H1 (cell line): ENCODE measurements around the gene CYP27B1. TPM values are rescaled to one million over a fixed set of nuclear protein-coding genes. Genes with fewer than 3 reads are reported as not detected.
A peak's percentile ranks its signal among the peaks of the same experiment; 100 is the strongest.

Source experiments
- CTCF ChIA-PET: fragments of 300-600 bp; sonication (Branson Sonifier 250); formaldehyde crosslinking; loops from one replicate; lab custom pipeline; 2021; ENCODE audit not compliant: partially characterized antibody; lab: Charles Lee
- POLR2A ChIA-PET: fragments of 300-600 bp; sonication (Branson Sonifier 250); formaldehyde crosslinking; loops from one replicate; lab custom pipeline; 2021; ENCODE audit warnings: inconsistent platforms; ENCODE audit not compliant: partially characterized antibody; lab: Charles Lee
- DNase-seq, 2 experiments: peaks; one replicate each; pipeline versions ENCODE4 v3.0.0 to v3.0.0-alpha.2; 2010 to 2022; ENCODE audit warnings: low spot score in 2 of 2, low read depth in 1 of 2, mixed read lengths in 1 of 2
- FAIRE-seq: peaks from 2 replicates; lab custom pipeline; 2011; peaks lifted over from hg19 to GRCh38; lab: Jason Lieb, UNC
- H2AFZ ChIP-seq: 2 replicates; pipeline ENCODE4 v1.8.1; 2012; ENCODE audit warnings: low read length, inconsistent platforms
- H2AK5ac ChIP-seq: 2 replicates; pipeline ENCODE4 v1.6.1; 2013; ENCODE audit warnings: low read depth, low read length
- H2BK120ac ChIP-seq: replicated peaks from 2 replicates; pipeline ENCODE3; 2013; ENCODE audit warnings: low read depth, low read length, inconsistent platforms
- H2BK12ac ChIP-seq: 2 replicates; pipeline ENCODE4 v1.6.1; 2013; ENCODE audit warnings: low read depth, low read length
- H2BK15ac ChIP-seq: 2 replicates; pipeline ENCODE4 v1.6.1; 2013; ENCODE audit warnings: low read length
- H2BK20ac ChIP-seq: 2 replicates; pipeline ENCODE4 v1.6.1; 2013; ENCODE audit warnings: low read length
- H2BK5ac ChIP-seq: 2 replicates; pipeline ENCODE4 v1.6.1; 2013; ENCODE audit warnings: low read depth, low read length
- H3K14ac ChIP-seq: 2 replicates; pipeline ENCODE4 v1.6.1; 2013; ENCODE audit warnings: inconsistent platforms; ENCODE audit not compliant: insufficient read length
- H3K18ac ChIP-seq: 2 replicates; pipeline ENCODE4 v1.6.1; 2013; ENCODE audit warnings: low read length; ENCODE audit errors: extremely low read depth
- H3K23ac ChIP-seq: 2 replicates; pipeline ENCODE4 v1.6.1; 2013; ENCODE audit warnings: inconsistent platforms; ENCODE audit not compliant: insufficient read length
- H3K23me2 ChIP-seq: 2 replicates; pipeline ENCODE4 v1.6.1; 2013; ENCODE audit warnings: low read depth, low read length
- H3K27ac ChIP-seq: 2 replicates; pipeline ENCODE4 v1.6.1; 2011; ENCODE audit warnings: low read depth, low read length, inconsistent platforms
- H3K27me3 ChIP-seq, 4 experiments: replicated peaks in 1 of 4; 1 replicate in 1 of 4; 2 replicates in 3 of 4; pipeline versions ENCODE4 v1.6.1 to v1.8.1; 2011 to 2013; ENCODE audit warnings: low read length in 3 of 4, mild to moderate bottlenecking in 3 of 4, inconsistent platforms in 2 of 4, mixed read lengths in 2 of 4, moderate library complexity in 1 of 4; ENCODE audit not compliant: control insufficient read depth in 3 of 4, insufficient read depth in 3 of 4; ENCODE audit errors: extremely low read depth in 1 of 4
- H3K36me3 ChIP-seq, 4 experiments: 2 replicates each; pipeline versions ENCODE4 v1.6.1 to v1.8.1; 2011 to 2013; ENCODE audit warnings: mild to moderate bottlenecking in 4 of 4, low read length in 3 of 4, moderate library complexity in 2 of 4, control low read depth in 1 of 4, inconsistent platforms in 1 of 4; ENCODE audit not compliant: insufficient read depth in 4 of 4, control insufficient read depth in 2 of 4
- H3K4ac ChIP-seq: replicated peaks from 2 replicates; pipeline ENCODE3; 2013; ENCODE audit warnings: low read length, low read depth, mixed read lengths, inconsistent platforms; ENCODE audit not compliant: insufficient read length
- H3K4me1 ChIP-seq, 4 experiments: replicated peaks in 1 of 4; 1 replicate in 1 of 4; 2 replicates in 3 of 4; pipeline versions ENCODE4 v1.6.1 to v1.8.1; 2011 to 2013; ENCODE audit warnings: low read length in 3 of 4, inconsistent platforms in 2 of 4, mixed read lengths in 1 of 4; ENCODE audit not compliant: insufficient read depth in 4 of 4, control insufficient read depth in 3 of 4
- H3K4me2 ChIP-seq, 2 experiments: 2 replicates each; pipeline versions ENCODE4 v1.6.1 to v1.8.1; 2011 to 2013; ENCODE audit warnings: low read depth in 2 of 2, low read length in 2 of 2, control low read depth in 1 of 2, inconsistent platforms in 1 of 2, mild to moderate bottlenecking in 1 of 2; ENCODE audit not compliant: insufficient read depth in 1 of 2
- H3K4me3 ChIP-seq, 4 experiments: fragments of 200-600, 300-600 bp in 1 of 4; sonication (generic), shearing (Covaris generic), sonication (Bioruptor Twin) in 1 of 4; 2 replicates each; pipeline versions ENCODE4 v1.5.1 to v1.8.1; 2011 to 2016; ENCODE audit warnings: low read length in 4 of 4, low read depth in 3 of 4, control low read depth in 2 of 4, inconsistent platforms in 2 of 4, mild to moderate bottlenecking in 2 of 4, mixed read lengths in 1 of 4, moderate library complexity in 1 of 4; ENCODE audit not compliant: insufficient read depth in 2 of 4; ENCODE audit errors: extremely low read depth in 1 of 4
- H3K56ac ChIP-seq: replicated peaks from 2 replicates; pipeline ENCODE3; 2013; ENCODE audit warnings: low read depth, mild to moderate bottlenecking, mixed read lengths, low read length, inconsistent platforms; ENCODE audit not compliant: insufficient read length
- H3K79me1 ChIP-seq: 2 replicates; pipeline ENCODE4 v1.6.1; 2013; ENCODE audit warnings: low read depth, low read length, control low read depth
- H3K79me2 ChIP-seq, 2 experiments: 2 replicates each; pipeline versions ENCODE4 v1.6.1 to v1.8.1; 2012 to 2013; ENCODE audit warnings: low read length in 2 of 2, mild to moderate bottlenecking in 2 of 2, inconsistent platforms in 1 of 2; ENCODE audit not compliant: insufficient read depth in 2 of 2, control insufficient read depth in 1 of 2
- H3K9ac ChIP-seq, 4 experiments: replicated peaks in 1 of 4; 1 replicate in 1 of 4; 2 replicates in 3 of 4; pipeline versions ENCODE4 v1.6.1 to v1.8.1; 2011 to 2013; ENCODE audit warnings: low read depth in 3 of 4, low read length in 3 of 4, control low read depth in 2 of 4, mild to moderate bottlenecking in 2 of 4, moderate library complexity in 2 of 4, inconsistent platforms in 1 of 4; ENCODE audit errors: extremely low read depth in 1 of 4
- H3K9me3 ChIP-seq, 2 experiments: 2 replicates each; pipeline versions ENCODE4 v1.6.1 to v1.8.1; 2012 to 2013; ENCODE audit warnings: mild to moderate bottlenecking in 2 of 2, moderate library complexity in 2 of 2, control low read depth in 1 of 2, inconsistent platforms in 1 of 2, low read depth in 1 of 2, low read length in 1 of 2, mixed read lengths in 1 of 2; ENCODE audit not compliant: insufficient read depth in 2 of 2
- H4K20me1 ChIP-seq, 2 experiments: replicated peaks in 1 of 2; 2 replicates each; pipeline versions ENCODE3 to v1.8.1; 2011 to 2013; ENCODE audit warnings: inconsistent platforms in 2 of 2, low read length in 2 of 2, mild to moderate bottlenecking in 1 of 2; ENCODE audit not compliant: insufficient read depth in 2 of 2, control insufficient read depth in 1 of 2
- H4K5ac ChIP-seq: 2 replicates; pipeline ENCODE4 v1.6.1; 2013; ENCODE audit warnings: low read length, low read depth, mixed read lengths, inconsistent platforms; ENCODE audit not compliant: insufficient read length
- H4K8ac ChIP-seq: 2 replicates; pipeline ENCODE4 v1.8.0; 2013; ENCODE audit warnings: mild to moderate bottlenecking, moderate library complexity, low read length, inconsistent platforms; ENCODE audit not compliant: insufficient read depth; ENCODE audit errors: extremely low read depth
- H4K91ac ChIP-seq: replicated peaks from 2 replicates; pipeline ENCODE3; 2013; ENCODE audit warnings: low read length, mixed read lengths, inconsistent platforms; ENCODE audit not compliant: insufficient read length
- ATF2 ChIP-seq: IDR thresholded peaks from 2 replicates; pipeline ENCODE4 v1.6.1; 2012; ENCODE audit warnings: low read length, inconsistent platforms
- BACH1 ChIP-seq: IDR thresholded peaks from 2 replicates; pipeline ENCODE4 v1.6.1; 2012; ENCODE audit warnings: low read length, improper control_type of control experiment
- CHD1 ChIP-seq: IDR thresholded peaks from 2 replicates; pipeline ENCODE4 v1.6.1; 2012; ENCODE audit warnings: low read depth, low read length, improper control_type of control experiment
- KDM4A ChIP-seq: IDR thresholded peaks from one replicate; pipeline ENCODE4 v1.7.1; 2012; ENCODE audit warnings: low read depth, mild to moderate bottlenecking, moderate library complexity, low read length, inconsistent platforms; ENCODE audit not compliant: severe bottlenecking
- SIN3A ChIP-seq, 2 experiments: IDR thresholded peaks in 1 of 2; conservative IDR thresholded peaks in 1 of 2; 2 replicates each; pipeline ENCODE4 v1.6.1; 2011 to 2012; ENCODE audit warnings: low read length in 2 of 2, improper control_type of control experiment in 1 of 2, low read depth in 1 of 2, mild to moderate bottlenecking in 1 of 2
- SP4 ChIP-seq: IDR thresholded peaks from 2 replicates; pipeline ENCODE4 v1.6.1; 2012; ENCODE audit warnings: low read length, inconsistent platforms
- YY1 ChIP-seq: IDR thresholded peaks from 2 replicates; pipeline ENCODE4 v1.6.1; 2011; ENCODE audit warnings: low read depth, mild to moderate bottlenecking, low read length
- WGBS, 2 experiments: shearing (Covaris generic) in 1 of 2; methylation state at CpG; one replicate each; pipeline versions ENCODE4 v1.1.6 to v1.1.7; 2013 to 2015; ENCODE audit warnings: low lambda C conversion rate in 2 of 2, mixed read lengths in 2 of 2, inconsistent platforms in 1 of 2, low coverage in 1 of 2, missing lambda C conversion rate in 1 of 2; ENCODE audit not compliant: insufficient replicate concordance in 2 of 2, insufficient coverage in 1 of 2, insufficient read length in 1 of 2; ENCODE audit errors: extremely low coverage in 1 of 2, missing lambda C conversion rate in 1 of 2; 5-methylcytosine and 5-hydroxymethylcytosine counted together
- polyA plus RNA-seq, 7 experiments: library from polyadenylated mRNA; depleted of rRNA in 3 of 7; stranded (reverse) in 5 of 7; unstranded in 2 of 7; fragments of >200 nt in 5 of 7; fragments of 200-250 nt in 2 of 7; gene quantifications; 1 replicate in 5 of 7; 2 replicates in 1 of 7; 4 replicates in 1 of 7; pipeline versions ENCODE4 v1.2.1 to v1.2.3, GENCODE V29; 2011 to 2013; ENCODE audit warnings: missing spikeins in 2 of 7, mixed read lengths in 2 of 7
- total RNA-seq: library from RNA; stranded (reverse); fragmentation: NEBNext Ultra II Directional; extraction: Animal tissue kit (Norgen Biotek cat#: 25700); gene quantifications from 2 replicates; pipeline ENCODE4 v1.2.1, GENCODE V29; 2021

Gene CYP27B1
- total and polyA plus RNA-seq, 2 of the 8 experiments (the other 6 are each of a cell fraction or from before 2014, with no cell fraction given): 2.9 to 3.3 TPM

GRCh38 chr12:57735198-57735855 is 31.6 kb downstream of the CYP27B1 start:
- H3K27ac ChIP-seq: no peak overlapping the region
- peaks cover 0 to 17% of the 10 kb centered on the region in 2 experiments for H4K20me1 ChIP-seq
- TF ChIP-seq SIN3A (conservative IDR thresholded peaks at IDR 0.05 in 1 of 2, IDR thresholded peaks at IDR 0.05 in 1 of 2; ENCODE audit: low read depth in 1 of 2, low read length in 2 of 2) (0 out of 4 replicates have a peak, but pooled peaks of 1 of the 2 experiments have one; percentile 11), BACH1 (no peak), ATF2 (no peak), CHD1 (no peak), KDM4A (no peak), YY1 (no peak), SP4 (no peak)
- WGBS, 2 experiments: 27% methylated on average over 8 of the region's 8 CpGs; no CpG with 5 or more reads in 1 of the 2 experiments
- peaks cover 49 to 97% (median 88%) of the 10 kb centered on the region in 4 experiments for H3K27me3 ChIP-seq
- DNase-seq (no peak), FAIRE-seq (no peak)
- H3K79me2 ChIP-seq: no peaks in the 10 kb centered on the region
- no peak overlapping the region for H2AK5ac ChIP-seq
- no peak overlapping the region for H3K9ac ChIP-seq
- peak overlapping the region in 3 of 4 experiments; percentile 26 to 76 (median 35); a peak in 5 of 8 replicates for H3K4me3 ChIP-seq
- POLR2A ChIA-PET: interaction anchor here (0.6 to 5.2 kb wide), 19 partner anchors 10 to 217 kb away, joined by 3 to 59 read pairs (median 4); partner anchors contain the start of genes ARHGEF25, CDK4, EEF1AKMT3 and METTL1
- peaks cover 2% of the 10 kb centered on the region; the same call in 1 of the 2 replicates for H3K23me2 ChIP-seq
- peak overlapping the region; percentile 79 to 93 for H3K4me2 ChIP-seq
- H2BK20ac ChIP-seq: no peak overlapping the region
- H4K91ac ChIP-seq: no peak overlapping the region
- H4K8ac ChIP-seq: no peak overlapping the region
- peaks cover 6 to 29% (median 12%) of the 10 kb centered on the region in 4 experiments; a peak in 6 of 7 replicates for H3K4me1 ChIP-seq
- H3K23ac ChIP-seq: no peak overlapping the region
- H2BK15ac ChIP-seq: peak overlapping the region; percentile 61; the same call in 1 of the 2 replicates
- no peak overlapping the region for H3K14ac ChIP-seq
- CTCF ChIA-PET: interaction anchor here (0.6 to 11.2 kb wide), 24 partner anchors 9 to 280 kb away, joined by 3 to 149 read pairs (median 5); partner anchors contain the start of genes ARHGEF25, B4GALNT1, OS9 and TSPAN31
- H3K4ac ChIP-seq: no peak overlapping the region
- no peaks in the 10 kb centered on the region for H3K79me1 ChIP-seq
- no peak overlapping the region for H3K56ac ChIP-seq
- H2BK5ac ChIP-seq: no peak overlapping the region
- no peaks in the 10 kb centered on the region; a peak in 1 of 4 replicates for H3K9me3 ChIP-seq
- H2AFZ ChIP-seq: no peak overlapping the region
- H3K36me3 ChIP-seq: peaks cover 0 to 6% (median 0%) of the 10 kb centered on the region in 4 experiments; a peak in 1 of 8 replicates
- H4K5ac ChIP-seq: no peak overlapping the region
- H2BK12ac ChIP-seq: no peak overlapping the region; the same call in 1 of the 2 replicates
- H2BK120ac ChIP-seq: no peak overlapping the region
- no peak overlapping the region for H3K18ac ChIP-seq
